Effector memory CD4-positive, alpha-beta T cell (primary cell): ENCODE measurements around the gene SP1.

Source experiments
- DNase-seq, 3 donors: peaks; one replicate each; pipeline ENCODE4 v3.0.0-alpha.2; 2020
- H3K27ac ChIP-seq: 2 replicates; pipeline ENCODE4 v1.7.0; 2013; ENCODE audit warnings: mild to moderate bottlenecking, low read length, moderate library complexity; ENCODE audit not compliant: insufficient read depth, poor library complexity, severe bottlenecking
- H3K27me3 ChIP-seq: replicated peaks from 2 replicates; pipeline ENCODE4 v1.7.0; 2013; ENCODE audit warnings: mild to moderate bottlenecking, low read length; ENCODE audit not compliant: insufficient read depth, control insufficient read depth, poor library complexity, severe bottlenecking
- H3K36me3 ChIP-seq: 2 replicates; pipeline ENCODE4 v1.7.0; 2013; ENCODE audit warnings: mild to moderate bottlenecking, low read length, moderate library complexity; ENCODE audit not compliant: control insufficient read depth, insufficient read depth
- H3K4me1 ChIP-seq: 2 replicates; pipeline ENCODE4 v1.7.0; 2013; ENCODE audit warnings: low read length, mild to moderate bottlenecking; ENCODE audit not compliant: control insufficient read depth, insufficient read depth, poor library complexity, severe bottlenecking
- H3K4me3 ChIP-seq: 2 replicates; pipeline ENCODE4 v1.7.0; 2013; ENCODE audit warnings: low read length, low read depth, mild to moderate bottlenecking; ENCODE audit not compliant: insufficient read depth, poor library complexity, severe bottlenecking
- H3K9me3 ChIP-seq: 2 replicates; pipeline ENCODE4 v1.7.0; 2013; ENCODE audit warnings: mild to moderate bottlenecking, low read length, moderate library complexity; ENCODE audit not compliant: control insufficient read depth

SP1 gene

DNA sequence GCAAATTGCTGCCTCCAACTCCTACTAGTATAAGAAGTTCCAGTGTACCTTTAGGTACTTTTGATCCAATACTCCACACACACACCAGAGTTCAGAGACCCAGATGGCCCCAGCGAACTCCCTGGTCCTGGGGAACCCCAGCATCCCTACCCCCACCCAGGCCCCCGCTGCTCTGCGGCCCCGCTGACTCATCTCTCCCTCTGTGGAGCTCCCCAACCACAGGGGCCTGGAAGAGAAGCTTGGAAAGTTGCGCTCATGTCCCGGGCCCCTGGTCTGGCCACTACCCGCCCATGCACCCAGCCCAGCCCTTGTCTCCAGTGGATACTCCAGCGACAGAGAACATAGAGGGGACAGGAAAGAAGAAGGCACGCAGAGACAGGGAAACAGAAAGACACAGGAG, 39.6 kb upstream of the SP1 start:
- Histone ChIP-seq H3K4me3 (no peak overlapping the region), H3K9me3 (no peaks in the 10 kb centered on the region), H3K27me3 (peaks cover 25% of the 10 kb centered on the region), H3K27ac (no peak overlapping the region), H3K36me3 (no peaks in the 10 kb centered on the region), H3K4me1 (peaks cover 7% of the 10 kb centered on the region)
- DNase-seq = no peak

DNA sequence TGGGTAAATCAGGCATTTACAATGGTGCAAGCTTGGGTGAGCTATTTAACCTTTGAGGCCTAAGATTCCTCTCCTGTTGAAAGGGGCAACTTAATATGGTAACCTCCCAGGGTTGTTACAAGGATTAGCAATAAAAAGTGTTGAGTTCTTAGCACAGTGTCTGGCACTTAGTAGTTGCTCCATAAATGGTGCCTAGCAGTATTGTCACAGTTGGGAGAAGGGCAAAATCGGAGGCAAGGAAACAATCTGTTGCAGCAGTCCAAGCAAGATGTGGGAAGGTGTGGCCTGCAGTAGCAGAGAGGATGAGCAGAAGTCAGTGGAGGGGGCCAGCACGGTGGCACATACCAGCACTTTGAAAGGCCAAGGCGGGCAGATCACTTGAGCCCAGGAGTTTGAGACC, 36.5 kb upstream of the SP1 start:
- H3K27me3 ChIP-seq = peaks cover under 1% of the 10 kb centered on the region
- H3K4me1 ChIP-seq = peaks cover 7% of the 10 kb centered on the region
- H3K27ac ChIP-seq = no peak overlapping the region
- H3K4me3 ChIP-seq = no peak overlapping the region
- no peak for DNase-seq
- H3K9me3 ChIP-seq = no peaks in the 10 kb centered on the region
- no peaks in the 10 kb centered on the region for H3K36me3 ChIP-seq

DNA sequence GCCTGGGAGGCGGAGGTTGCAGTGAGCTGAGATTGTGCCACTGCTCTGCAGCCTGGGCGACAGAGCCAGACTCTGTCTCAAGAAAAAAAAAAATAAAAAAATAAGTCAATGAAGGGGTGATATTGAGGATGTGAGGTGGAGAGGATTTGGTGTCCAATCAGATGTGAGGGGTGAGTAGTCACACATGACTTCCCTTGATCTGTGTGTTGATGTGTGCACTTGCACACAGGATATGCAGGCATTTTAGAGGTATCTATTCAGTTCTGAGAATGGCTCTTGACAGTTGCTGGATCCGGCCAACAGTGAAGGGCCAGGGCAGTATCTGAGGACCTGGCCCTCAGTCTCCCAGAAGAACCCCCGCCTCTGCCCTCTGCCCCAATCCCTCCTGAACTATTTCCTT, 36.0 kb upstream of the SP1 start:
- no peak overlapping the region for H3K27ac ChIP-seq
- H3K36me3 ChIP-seq = no peaks in the 10 kb centered on the region
- peaks cover 7% of the 10 kb centered on the region for H3K4me1 ChIP-seq
- H3K4me3 ChIP-seq = no peak overlapping the region
- DNase-seq = no peak
- no peaks in the 10 kb centered on the region for H3K27me3 ChIP-seq
- no peaks in the 10 kb centered on the region for H3K9me3 ChIP-seq

DNA sequence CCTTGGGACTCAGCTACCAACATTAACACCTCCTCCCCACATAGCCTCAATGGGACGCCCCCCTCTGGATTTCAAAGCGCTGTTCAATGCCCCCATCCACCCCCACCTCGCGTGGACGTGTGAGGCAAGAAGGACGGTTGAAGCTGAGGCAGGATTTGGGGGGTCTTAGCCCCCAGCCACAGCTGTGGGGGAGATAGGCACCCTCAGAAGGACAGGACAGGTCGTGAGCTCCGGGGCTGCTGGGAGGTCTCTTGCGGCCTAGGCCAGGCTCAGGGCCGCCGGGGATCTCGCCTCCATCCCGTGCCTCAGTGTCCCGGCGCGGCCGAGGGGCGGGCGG, 35.5 kb upstream of the SP1 start:
- H3K4me3 ChIP-seq = peak overlapping the region; percentile 32
- DNase-seq = no peak

DNA sequence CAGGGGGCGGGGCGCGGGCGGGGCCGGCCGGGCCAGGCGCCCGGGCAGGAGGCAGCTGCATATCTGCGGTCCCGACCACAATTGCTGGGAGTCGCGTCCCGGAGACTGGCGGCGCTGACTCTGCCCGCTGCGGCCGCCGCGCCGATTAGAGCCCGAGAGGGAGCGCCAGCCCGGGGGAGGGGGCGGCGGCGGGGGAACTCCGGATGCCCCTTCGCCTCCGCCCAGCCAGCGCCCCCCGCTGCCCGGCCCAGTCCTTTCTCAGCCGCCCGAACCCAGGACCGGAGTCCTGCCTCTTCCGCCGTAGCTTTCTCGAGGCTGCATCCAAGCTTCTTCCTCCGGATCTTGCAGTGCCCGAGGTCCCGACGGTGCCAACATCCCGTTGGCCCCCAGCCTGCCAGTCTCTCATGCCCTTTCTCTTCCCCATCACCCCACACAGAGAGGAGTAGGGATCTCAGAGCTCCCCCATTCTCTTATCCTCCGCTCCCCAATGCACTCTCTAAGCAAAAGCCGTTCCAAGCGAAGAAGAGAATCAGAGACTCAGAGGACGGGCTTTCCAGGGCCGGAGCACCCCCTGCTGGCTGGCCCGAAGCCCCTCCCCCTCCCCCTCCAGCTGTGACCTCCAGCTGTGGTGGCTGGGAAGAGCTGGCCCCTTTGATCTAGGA, 35.0 kb upstream of the SP1 start:
- Histone ChIP-seq H3K9me3 (no peaks in the 10 kb centered on the region), H3K27me3 (no peaks in the 10 kb centered on the region), H3K4me3 (peak overlapping the region; percentile 69), H3K36me3 (no peaks in the 10 kb centered on the region), H3K4me1 (peaks cover 7% of the 10 kb centered on the region), H3K27ac (peak overlapping the region; percentile 48)
- DNase-seq = peak; percentile 34 to 54 (median 37)

More for the DNA sequence above, 35.5 kb upstream of the SP1 start:
- no peaks in the 10 kb centered on the region for H3K9me3 ChIP-seq
- no peak overlapping the region for H3K27ac ChIP-seq
- H3K4me1 ChIP-seq = peaks cover 7% of the 10 kb centered on the region
- H3K36me3 ChIP-seq = no peaks in the 10 kb centered on the region
- H3K27me3 ChIP-seq = no peaks in the 10 kb centered on the region

DNA sequence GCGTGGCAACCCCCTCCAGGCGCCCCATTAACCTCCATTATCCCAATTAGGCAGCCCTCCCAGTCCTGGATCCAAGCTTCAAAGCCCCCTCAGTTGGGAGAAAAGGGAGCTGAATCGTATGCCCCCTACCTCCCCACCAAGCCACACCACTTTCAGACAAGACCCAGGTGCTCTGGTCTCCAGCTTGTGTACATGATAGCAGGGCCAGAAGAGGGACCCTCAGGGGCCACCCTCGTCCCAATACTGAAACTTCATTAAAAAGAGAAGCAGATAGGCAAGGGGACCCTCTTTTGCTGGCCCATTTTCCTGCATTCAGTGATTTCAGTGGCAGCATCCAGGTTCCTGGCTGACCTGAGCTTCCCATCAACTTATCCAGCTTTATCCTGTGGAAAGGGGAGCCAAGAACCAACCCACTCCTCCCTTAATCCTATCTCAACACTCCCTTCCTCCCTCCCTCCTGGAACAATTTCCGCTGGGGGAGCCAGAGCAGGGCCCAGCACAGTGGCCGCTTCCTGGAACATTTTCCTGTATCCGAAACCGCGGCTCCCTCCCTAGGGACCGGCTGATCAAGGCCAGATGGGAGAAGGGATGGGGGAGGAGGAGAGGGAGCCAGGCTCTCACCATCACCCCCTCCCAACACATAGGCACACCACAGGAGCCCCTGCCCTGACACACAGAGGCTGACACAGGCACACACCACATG, 34.3 kb upstream of the SP1 start:
- H3K36me3 ChIP-seq = no peaks in the 10 kb centered on the region
- H3K27ac ChIP-seq = peak overlapping the region; percentile 48
- no peaks in the 10 kb centered on the region for H3K9me3 ChIP-seq
- H3K4me3 ChIP-seq = peak overlapping the region; percentile 69
- no peaks in the 10 kb centered on the region for H3K27me3 ChIP-seq
- DNase-seq = no peak
- H3K4me1 ChIP-seq = peaks cover 7% of the 10 kb centered on the region

DNA sequence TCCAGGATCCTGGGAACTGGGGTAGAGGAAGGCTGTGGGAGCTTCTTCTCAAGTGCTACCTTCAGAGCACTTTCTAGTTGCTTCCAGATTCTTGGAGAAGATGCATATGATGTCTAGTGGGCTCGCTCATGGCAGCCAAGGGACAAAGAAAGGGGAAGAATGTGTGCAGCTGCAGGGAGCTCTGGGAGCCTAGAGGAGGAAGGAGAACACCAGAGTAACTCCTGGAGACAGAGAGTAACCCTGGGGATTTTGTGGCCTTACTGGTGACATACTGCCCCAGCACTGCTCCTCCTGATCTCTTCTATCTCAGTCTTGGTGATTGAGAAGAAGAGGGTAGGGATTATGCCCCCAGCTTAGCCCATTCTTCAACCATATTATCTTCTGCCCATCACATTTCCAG, 33.5 kb upstream of the SP1 start:
- DNase-seq = no peak
- Histone ChIP-seq H3K4me3 (no peak overlapping the region), H3K9me3 (no peaks in the 10 kb centered on the region), H3K27ac (no peak overlapping the region), H3K4me1 (peaks cover 7% of the 10 kb centered on the region), H3K36me3 (no peaks in the 10 kb centered on the region), H3K27me3 (no peaks in the 10 kb centered on the region)

DNA sequence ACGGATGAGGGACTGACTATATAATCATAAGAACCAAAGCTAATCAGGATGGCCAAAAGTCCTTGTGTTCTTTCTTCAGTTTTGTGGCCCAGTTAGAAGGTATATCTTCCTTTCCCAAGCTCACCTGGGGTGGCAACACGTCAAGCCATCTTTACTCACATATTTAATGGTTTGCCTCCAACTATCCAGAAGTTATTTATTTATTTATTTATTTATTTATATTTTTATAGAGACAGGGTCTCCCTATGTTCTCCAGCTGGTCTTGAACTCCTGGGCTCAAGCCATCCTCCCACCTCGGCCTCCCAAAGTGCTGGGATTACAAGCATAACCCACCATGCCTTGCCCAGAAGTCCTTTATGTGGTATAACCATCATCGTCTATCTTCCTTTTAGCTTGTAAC, 32.1 kb upstream of the SP1 start:
- Histone ChIP-seq H3K36me3 (no peaks in the 10 kb centered on the region), H3K27me3 (no peaks in the 10 kb centered on the region), H3K4me1 (peaks cover 10% of the 10 kb centered on the region), H3K27ac (no peak overlapping the region), H3K4me3 (no peak overlapping the region), H3K9me3 (no peaks in the 10 kb centered on the region)
- DNase-seq = no peak

DNA sequence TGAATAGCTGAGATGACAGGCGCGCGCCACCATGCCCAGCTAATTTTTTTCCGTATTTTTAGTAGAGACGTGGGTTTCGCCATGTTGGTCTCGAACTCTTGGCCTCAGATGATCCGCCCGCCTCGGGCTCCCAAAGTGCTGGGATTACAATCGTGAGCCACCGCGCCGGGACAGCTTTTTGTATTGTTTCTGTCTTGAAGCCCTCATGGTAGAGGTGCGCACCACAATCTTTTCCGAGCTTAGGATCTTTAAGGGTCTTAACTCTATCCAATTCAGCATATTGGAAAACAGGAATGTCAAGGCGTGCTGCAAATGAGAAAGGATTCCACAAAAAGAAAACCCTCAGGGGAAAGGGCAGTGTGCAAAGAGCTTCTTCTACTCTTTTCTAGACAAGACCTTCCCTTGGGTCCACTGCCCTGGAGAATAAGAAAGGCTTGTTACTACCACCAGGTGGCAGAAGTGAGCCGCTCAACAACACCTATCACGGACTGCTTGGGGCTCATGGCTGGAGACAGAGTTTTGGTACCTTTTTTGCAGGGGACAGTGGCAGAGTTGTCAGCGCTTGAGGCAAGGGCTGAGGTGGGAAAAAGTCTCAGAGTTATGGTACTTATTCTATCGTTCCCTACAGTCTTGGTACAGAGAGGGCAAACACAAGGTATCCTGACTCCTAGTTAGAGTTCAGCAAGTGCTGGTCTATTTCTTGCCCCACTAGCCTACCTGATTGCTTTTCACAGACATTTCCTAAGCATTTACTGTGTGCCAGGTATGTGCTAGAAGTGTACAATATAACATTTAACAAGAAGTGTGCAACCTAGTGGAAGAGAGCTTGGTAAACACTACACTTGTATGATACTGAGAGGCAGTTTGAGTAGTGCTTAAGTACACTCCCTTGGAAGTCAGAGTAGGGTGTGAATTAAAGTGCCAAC, 27.4 kb upstream of the SP1 start:
- Histone ChIP-seq H3K4me3 (no peak overlapping the region), H3K9me3 (no peaks in the 10 kb centered on the region), H3K36me3 (no peaks in the 10 kb centered on the region), H3K4me1 (peaks cover 3% of the 10 kb centered on the region), H3K27me3 (no peaks in the 10 kb centered on the region), H3K27ac (no peak overlapping the region)
- peak; percentile 66 to 80 (median 75) for DNase-seq

DNA sequence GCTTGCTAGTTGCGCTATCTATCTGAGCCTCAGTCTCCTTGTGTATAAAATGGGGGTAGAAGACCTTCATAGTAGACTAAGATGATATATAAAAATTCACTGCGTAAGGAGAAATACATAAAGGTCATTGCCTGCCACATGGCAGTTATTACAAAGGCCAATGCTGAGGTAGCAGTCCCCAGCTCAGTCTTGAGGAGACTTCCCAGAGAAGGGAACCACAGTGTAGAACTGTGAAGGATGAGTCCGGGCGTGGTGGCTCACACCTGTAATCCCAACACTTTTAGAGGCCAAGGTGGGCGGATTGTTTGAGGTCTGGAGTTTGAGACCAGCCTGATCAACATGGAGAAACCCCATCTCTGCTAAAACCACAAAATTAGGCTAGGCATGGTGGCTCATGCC, 26.7 kb upstream of the SP1 start:
- no peaks in the 10 kb centered on the region for H3K27me3 ChIP-seq
- DNase-seq = no peak
- H3K9me3 ChIP-seq = no peaks in the 10 kb centered on the region
- no peak overlapping the region for H3K4me3 ChIP-seq
- H3K36me3 ChIP-seq = no peaks in the 10 kb centered on the region
- no peak overlapping the region for H3K27ac ChIP-seq
- H3K4me1 ChIP-seq = peaks cover 3% of the 10 kb centered on the region
